ENCODE results near the gene DRC7. TPM values are rescaled to one million over a fixed set of nuclear protein-coding genes. Genes with fewer than 3 reads are reported as not detected.

DRC7 gene
- total and polyA plus RNA-seq, 9 of the 15 experiments (the other 6 are each of a cell fraction or from before 2014, with no cell fraction given) = 0.04 to 0.33 (median 0.12) TPM; not detected in 3

DNA sequence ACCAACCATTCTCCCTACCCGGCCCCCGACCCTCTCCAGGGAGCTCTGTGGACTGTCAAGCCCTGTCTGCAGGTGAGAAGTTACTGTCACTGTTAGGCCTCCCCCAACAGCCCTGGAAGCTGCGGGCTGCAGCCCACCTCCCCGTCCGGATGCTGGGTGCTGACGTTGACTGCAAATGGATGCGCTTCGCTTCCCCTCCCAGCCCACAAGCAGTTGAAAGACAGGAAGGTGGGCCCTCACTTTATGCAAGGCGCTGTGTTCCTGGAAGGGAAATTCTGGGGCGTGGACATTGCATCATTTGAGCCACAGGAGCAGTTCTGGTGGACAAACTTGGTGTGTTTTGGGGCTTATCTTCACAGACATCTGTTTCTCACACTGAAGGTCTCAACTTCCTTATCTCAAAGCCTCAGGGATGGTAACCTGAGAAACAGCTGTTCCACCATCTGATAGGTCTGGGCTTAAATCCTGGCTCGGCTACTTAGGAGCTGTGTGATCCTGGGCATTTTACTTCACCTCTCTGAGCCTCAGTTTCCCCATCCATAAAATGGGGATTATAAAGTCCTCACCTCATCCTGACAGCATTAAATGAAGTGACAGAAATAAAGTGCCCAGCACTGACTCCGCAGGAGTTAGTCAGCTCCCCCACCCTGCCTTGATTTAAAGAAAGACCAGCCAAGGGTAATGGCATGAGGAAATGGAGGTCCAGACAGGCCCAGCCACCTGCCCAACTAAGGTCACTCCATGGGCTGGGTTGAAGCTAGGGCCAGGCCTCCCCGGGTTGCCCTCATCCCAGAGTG is 4.6 kb upstream of the DRC7 start (continued):
- TF ChIP-seq, protein P1, sequence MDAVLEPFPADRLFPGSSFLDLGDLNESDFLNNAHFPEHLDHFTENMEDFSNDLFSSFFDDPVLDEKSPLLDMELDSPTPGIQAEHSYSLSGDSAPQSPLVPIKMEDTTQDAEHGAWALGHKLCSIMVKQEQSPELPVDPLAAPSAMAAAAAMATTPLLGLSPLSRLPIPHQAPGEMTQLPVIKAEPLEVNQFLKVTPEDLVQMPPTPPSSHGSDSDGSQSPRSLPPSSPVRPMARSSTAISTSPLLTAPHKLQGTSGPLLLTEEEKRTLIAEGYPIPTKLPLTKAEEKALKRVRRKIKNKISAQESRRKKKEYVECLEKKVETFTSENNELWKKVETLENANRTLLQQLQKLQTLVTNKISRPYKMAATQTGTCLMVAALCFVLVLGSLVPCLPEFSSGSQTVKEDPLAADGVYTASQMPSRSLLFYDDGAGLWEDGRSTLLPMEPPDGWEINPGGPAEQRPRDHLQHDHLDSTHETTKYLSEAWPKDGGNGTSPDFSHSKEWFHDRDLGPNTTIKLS (IDR thresholded peaks at IDR 0.05; ENCODE audit: borderline replicate concordance, low read depth) = peak; percentile 90
- TF ChIP-seq POLR2H (tag; IDR thresholded peaks at IDR 0.05; ENCODE audit: low read depth) = no peak; the same call in 1 of the 2 replicates
- TF ChIP-seq, protein P2, sequence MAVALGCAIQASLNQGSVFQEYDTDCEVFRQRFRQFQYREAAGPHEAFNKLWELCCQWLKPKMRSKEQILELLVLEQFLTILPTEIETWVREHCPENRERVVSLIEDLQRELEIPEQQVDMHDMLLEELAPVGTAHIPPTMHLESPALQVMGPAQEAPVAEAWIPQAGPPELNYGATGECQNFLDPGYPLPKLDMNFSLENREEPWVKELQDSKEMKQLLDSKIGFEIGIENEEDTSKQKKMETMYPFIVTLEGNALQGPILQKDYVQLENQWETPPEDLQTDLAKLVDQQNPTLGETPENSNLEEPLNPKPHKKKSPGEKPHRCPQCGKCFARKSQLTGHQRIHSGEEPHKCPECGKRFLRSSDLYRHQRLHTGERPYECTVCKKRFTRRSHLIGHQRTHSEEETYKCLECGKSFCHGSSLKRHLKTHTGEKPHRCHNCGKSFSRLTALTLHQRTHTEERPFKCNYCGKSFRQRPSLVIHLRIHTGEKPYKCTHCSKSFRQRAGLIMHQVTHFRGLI (CRISPR knock-in tag; IDR thresholded peaks at IDR 0.05) = peak; percentile 85; the same call in 1 of the 2 replicates
- no peak for TF ChIP-seq DNMT1 (IDR thresholded peaks at IDR 0.05)
- TF ChIP-seq FOXK2 (conservative IDR thresholded peaks at IDR 0.05 in 1 of 2, IDR thresholded peaks at IDR 0.05 in 1 of 2; ENCODE audit: low read depth in 2 of 2) = peak; percentile 72 to 82; a peak in 3 of 4 replicates
- TF ChIP-seq ZBTB7A (IDR thresholded peaks at IDR 0.05; ENCODE audit: borderline replicate concordance, control insufficient read depth, low read depth, low read length) = peak; percentile 63; the same call in 1 of the 2 replicates
- TF ChIP-seq MAFK (IDR thresholded peaks at IDR 0.05; ENCODE audit: low read length) = peak; percentile 3; the same call in 1 of the 2 replicates
- TF ChIP-seq OTX1 (CRISPR knock-in tag; IDR thresholded peaks at IDR 0.05) = no peak; the same call in 1 of the 2 replicates
- TF ChIP-seq FOSL1 (tag; conservative IDR thresholded peaks at IDR 0.05) = peak; percentile 81
- TF ChIP-seq, protein P3, sequence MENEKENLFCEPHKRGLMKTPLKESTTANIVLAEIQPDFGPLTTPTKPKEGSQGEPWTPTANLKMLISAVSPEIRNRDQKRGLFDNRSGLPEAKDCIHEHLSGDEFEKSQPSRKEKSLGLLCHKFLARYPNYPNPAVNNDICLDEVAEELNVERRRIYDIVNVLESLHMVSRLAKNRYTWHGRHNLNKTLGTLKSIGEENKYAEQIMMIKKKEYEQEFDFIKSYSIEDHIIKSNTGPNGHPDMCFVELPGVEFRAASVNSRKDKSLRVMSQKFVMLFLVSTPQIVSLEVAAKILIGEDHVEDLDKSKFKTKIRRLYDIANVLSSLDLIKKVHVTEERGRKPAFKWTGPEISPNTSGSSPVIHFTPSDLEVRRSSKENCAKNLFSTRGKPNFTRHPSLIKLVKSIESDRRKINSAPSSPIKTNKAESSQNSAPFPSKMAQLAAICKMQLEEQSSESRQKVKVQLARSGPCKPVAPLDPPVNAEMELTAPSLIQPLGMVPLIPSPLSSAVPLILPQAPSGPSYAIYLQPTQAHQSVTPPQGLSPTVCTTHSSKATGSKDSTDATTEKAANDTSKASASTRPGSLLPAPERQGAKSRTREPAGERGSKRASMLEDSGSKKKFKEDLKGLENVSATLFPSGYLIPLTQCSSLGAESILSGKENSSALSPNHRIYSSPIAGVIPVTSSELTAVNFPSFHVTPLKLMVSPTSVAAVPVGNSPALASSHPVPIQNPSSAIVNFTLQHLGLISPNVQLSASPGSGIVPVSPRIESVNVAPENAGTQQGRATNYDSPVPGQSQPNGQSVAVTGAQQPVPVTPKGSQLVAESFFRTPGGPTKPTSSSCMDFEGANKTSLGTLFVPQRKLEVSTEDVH (IDR thresholded peaks at IDR 0.05; ENCODE audit: low read depth, partially characterized antibody) = peak; percentile 61
- peak; percentile 100 for TF ChIP-seq TAL1 (IDR thresholded peaks at IDR 0.05)
- TF ChIP-seq ZNF561 (CRISPR knock-in tag; conservative IDR thresholded peaks at IDR 0.05) = no peak
- TF ChIP-seq, protein P4, sequence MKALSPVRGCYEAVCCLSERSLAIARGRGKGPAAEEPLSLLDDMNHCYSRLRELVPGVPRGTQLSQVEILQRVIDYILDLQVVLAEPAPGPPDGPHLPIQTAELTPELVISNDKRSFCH (CRISPR knock-in tag; IDR thresholded peaks at IDR 0.05) = no peak
- TF ChIP-seq, protein P4 (tag; IDR thresholded peaks at IDR 0.05) = peak; percentile 87
- no peak for TF ChIP-seq ZNF785 (CRISPR knock-in tag; IDR thresholded peaks at IDR 0.05)
- TF ChIP-seq SRSF7 (optimal IDR thresholded peaks at IDR 0.05; ENCODE audit: low read depth, low read length) = no peak
- TF ChIP-seq MEF2D (tag; conservative IDR thresholded peaks at IDR 0.05; ENCODE audit: low read depth) = peak; percentile 90
- no peak for TF ChIP-seq PURB (CRISPR knock-in tag; IDR thresholded peaks at IDR 0.05; ENCODE audit: low read depth)
- no peak for TF ChIP-seq HNRNPL (IDR thresholded peaks at IDR 0.05; ENCODE audit: low read depth, low read length)
- no peak for TF ChIP-seq NELFE (IDR thresholded peaks at IDR 0.05; ENCODE audit: insufficient read depth, insufficient read length)
